HCEC 1CT (cell line): ENCODE results near the gene DNAJC22.
"Not testable (repeated sequence)": the region's sequence is repeated elsewhere in the genome, so short reads cannot be mapped to it uniquely, and the experiment has no call there.

Source experiments
- DNase-seq: peaks from one replicate; pipeline ENCODE4 v3.0.0-alpha.2; 2017

Gene DNAJC22

GRCh38 chr12:49375406-49375805 lies 28.7 kb downstream of the DNAJC22 start:
- no peak for DNase-seq

- no peak for DNase-seq
Measured at GRCh38 chr12:49377386-49377785, 30.7 kb downstream of the DNAJC22 start.

GRCh38 chr12:49380184-49380583 lies 33.5 kb downstream of the DNAJC22 start:
- not testable (repeated sequence) for DNase-seq

GRCh38 chr12:49388682-49389386 lies 42.1 kb downstream of the DNAJC22 start:
- DNase-seq, result no peak

GRCh38 chr12:49389387-49389703 lies 42.7 kb downstream of the DNAJC22 start:
- DNase-seq, result no peak

GRCh38 chr12:49397000-49397399 lies 50.3 kb downstream of the DNAJC22 start:
- no peak for DNase-seq

GRCh38 chr12:49400304-49400703 lies 53.6 kb downstream of the DNAJC22 start:
- no peak for DNase-seq
